Fibroblast of mammary gland (primary cell): Measurements from ENCODE around the gene CYP4F22.

Experiments used
- DNase-seq: peaks from one replicate; pipeline ENCODE4 v3.0.0-alpha.2; 2010; ENCODE audit warnings: low read depth
- H3K4me3 ChIP-seq: 2 replicates; pipeline ENCODE4 v1.5.1; 2011; ENCODE audit warnings: low read depth, mild to moderate bottlenecking, low read length, moderate library complexity; ENCODE audit not compliant: control insufficient read depth
- CTCF ChIP-seq: conservative IDR thresholded peaks from 2 replicates; pipeline ENCODE4 v1.5.1; 2011; ENCODE audit warnings: low read depth, low read length, inconsistent platforms; ENCODE audit not compliant: control insufficient read depth, insufficient read depth

CYP4F22 gene

GRCh38 chr19:15540435-15540834, 32.1 kb downstream of the CYP4F22 start:
- DNase-seq, result no peak
- no peak for TF ChIP-seq CTCF
- no peak overlapping the region for H3K4me3 ChIP-seq

GRCh38 chr19:15544283-15544682, 36.0 kb downstream of the CYP4F22 start:
- no peak for DNase-seq
- H3K4me3 ChIP-seq, result no peak overlapping the region
- no peak for TF ChIP-seq CTCF

- DNase-seq, result no peak
- no peak for TF ChIP-seq CTCF
- H3K4me3 ChIP-seq, result no peak overlapping the region
These were observed 36.6 kb downstream of the CYP4F22 start for GRCh38 chr19:15544970-15545369.

- H3K4me3 ChIP-seq, result no peak overlapping the region
- TF ChIP-seq CTCF, result no peak
- DNase-seq, result no peak
These were observed 40.3 kb downstream of the CYP4F22 start for GRCh38 chr19:15548648-15549047.

GRCh38 chr19:15549581-15549980, 41.3 kb downstream of the CYP4F22 start:
- no peak for TF ChIP-seq CTCF
- no peak overlapping the region for H3K4me3 ChIP-seq
- no peak for DNase-seq

- DNase-seq, result no peak
- no peak for TF ChIP-seq CTCF
- H3K4me3 ChIP-seq, result no peak overlapping the region
These were observed 41.9 kb downstream of the CYP4F22 start for GRCh38 chr19:15550273-15550672.

GRCh38 chr19:15550929-15551292, 42.6 kb downstream of the CYP4F22 start:
- TF ChIP-seq CTCF, result no peak
- DNase-seq, result no peak
- no peak overlapping the region for H3K4me3 ChIP-seq
